Lung microvascular endothelial cell (primary cell): Measurements from ENCODE around the gene ECI1. TPM values are rescaled to one million over a fixed set of nuclear protein-coding genes. Genes with fewer than 3 reads are reported as not detected.

Experiments
- DNase-seq, 2 donors: peaks; one replicate each; pipeline versions ENCODE4 v3.0.0 to v3.0.0-alpha.2; 2010; ENCODE audit warnings: low read depth in 2 of 2
- total RNA-seq: library from RNA; depleted of rRNA; stranded (reverse); fragments of >200 nt; gene quantifications from 2 replicates; pipeline ENCODE4 v1.2.1, GENCODE V29; 2014

ECI1 gene
- total RNA-seq, result 23.5 and 29.6 TPM in 2 replicates

- DNase-seq, result peak; percentile 90 to 94
Observed at GRCh38 chr16:2251296-2252111, at the start of gene ECI1. Gene ECI1, minus strand, starts transcription at chr16:2251587. Its CDS starts 21 bp downstream, at chr16:2251566.

GRCh38 chr16:2299915-2300192 lies 48.5 kb upstream of the ECI1 start:
- DNase-seq, result no peak

GRCh38 chr16:2299121-2299914 lies 47.9 kb upstream of the ECI1 start:
- DNase-seq, result no peak

- DNase-seq, result no peak
Observed at GRCh38 chr16:2298621-2299020, 47.2 kb upstream of the ECI1 start.

GRCh38 chr16:2297506-2297860 lies 46.1 kb upstream of the ECI1 start:
- DNase-seq, result no peak

GRCh38 chr16:2296661-2297505 lies 45.5 kb upstream of the ECI1 start:
- DNase-seq, result peak; percentile 53 to 72

- no peak for DNase-seq
Observed at GRCh38 chr16:2295056-2295798, 43.8 kb upstream of the ECI1 start.

- DNase-seq, result no peak
Observed at GRCh38 chr16:2292221-2292620, 40.8 kb upstream of the ECI1 start.

GRCh38 chr16:2289282-2289681 lies 37.9 kb upstream of the ECI1 start:
- no peak for DNase-seq

GRCh38 chr16:2288726-2289125 lies 37.3 kb upstream of the ECI1 start:
- peak in 1 of 2 donors; percentile 28 for DNase-seq

GRCh38 chr16:2287916-2288547 lies 36.6 kb upstream of the ECI1 start:
- DNase-seq, result no peak

- DNase-seq, result no peak
Observed at GRCh38 chr16:2286550-2286949, 35.2 kb upstream of the ECI1 start.

- DNase-seq, result no peak
Observed at GRCh38 chr16:2285731-2286191, 34.4 kb upstream of the ECI1 start.

GRCh38 chr16:2284797-2285576 lies 33.6 kb upstream of the ECI1 start:
- DNase-seq, result no peak

GRCh38 chr16:2284001-2284770 lies 32.8 kb upstream of the ECI1 start:
- no peak for DNase-seq

- no peak for DNase-seq
Observed at GRCh38 chr16:2282866-2283555, 31.6 kb upstream of the ECI1 start.

- no peak for DNase-seq
Observed at GRCh38 chr16:2282262-2282661, 30.9 kb upstream of the ECI1 start.

- DNase-seq, result no peak
Observed at GRCh38 chr16:2280981-2281542, 29.7 kb upstream of the ECI1 start.
